HL-60 (cell line): ENCODE measurements around the gene PAQR9.

Experiments
- DNase-seq, 2 experiments: peaks; one replicate each; pipeline ENCODE4 v3.0.0-alpha.2; 2010 to 2020; ENCODE audit warnings: low read depth in 1 of 2, low spot score in 1 of 2
- H3K27ac ChIP-seq: fragments of 250-450 bp; sonication (Bioruptor Pico); replicated peaks from 2 replicates; pipeline ENCODE4 v1.5.1; 2020; ENCODE audit warnings: mild to moderate bottlenecking, moderate library complexity
- H3K27me3 ChIP-seq: fragments of 250-450 bp; sonication (Bioruptor Pico); 2 replicates; pipeline ENCODE4 v1.5.1; 2021; ENCODE audit warnings: mild to moderate bottlenecking, moderate library complexity; ENCODE audit not compliant: insufficient read depth, poor library complexity, severe bottlenecking
- H3K4me3 ChIP-seq: replicated peaks from 2 replicates; pipeline ENCODE4 v1.5.1; 2011; ENCODE audit warnings: mild to moderate bottlenecking, control low read depth, low read length; ENCODE audit not compliant: insufficient read depth
- GABPA ChIP-seq: IDR thresholded peaks from 2 replicates; pipeline ENCODE4 v1.6.1; 2012; ENCODE audit warnings: low read depth
- POLR2AphosphoS5 ChIP-seq: IDR thresholded peaks from 2 replicates; pipeline ENCODE4 v1.6.1; 2012; ENCODE audit warnings: low read depth
- SPI1 ChIP-seq: IDR thresholded peaks from 2 replicates; pipeline ENCODE4 v1.6.1; 2012; ENCODE audit warnings: low read depth, mild to moderate bottlenecking, borderline replicate concordance
- TF ChIP-seq, protein P1 (sequence below): IDR thresholded peaks from 2 replicates; pipeline ENCODE4 v1.6.1; 2012; ENCODE audit warnings: low read depth; ENCODE audit not compliant: insufficient replicate concordance
- TF ChIP-seq, protein P2 (sequence below): IDR thresholded peaks from one replicate; pipeline ENCODE4 v1.5.1; 2011; ENCODE audit warnings: low read length, control low read depth, inconsistent platforms; ENCODE audit not compliant: insufficient read depth

The PAQR9 gene

DNA sequence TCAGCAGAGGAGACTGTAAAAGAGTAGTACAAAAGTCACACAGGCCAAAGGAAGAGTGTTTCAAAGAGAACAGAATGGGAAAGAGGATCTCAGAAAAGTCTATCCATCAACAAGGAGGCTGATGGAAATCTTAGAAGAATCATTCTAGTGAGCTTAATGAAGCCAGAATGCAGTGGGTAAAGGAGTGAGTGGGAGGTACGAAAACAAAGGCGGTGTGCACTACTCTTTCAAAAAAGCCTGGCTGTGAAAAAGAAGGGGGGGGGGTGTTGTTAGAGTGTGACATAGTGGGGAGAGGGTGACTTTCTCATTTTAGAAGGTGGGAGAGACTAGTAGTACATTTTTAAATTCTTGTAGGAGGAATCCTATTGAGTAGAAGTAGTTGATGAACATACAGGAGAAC lies 11.7 kb downstream of the PAQR9 start:
- Histone ChIP-seq H3K27me3 (peaks cover 16% of the 10 kb centered on the region), H3K27ac (no peak overlapping the region), H3K4me3 (no peak overlapping the region)
- TF ChIP-seq GABPA (no peak), POLR2AphosphoS5 (no peak), SPI1 (no peak)
- TF ChIP-seq, protein P1, sequence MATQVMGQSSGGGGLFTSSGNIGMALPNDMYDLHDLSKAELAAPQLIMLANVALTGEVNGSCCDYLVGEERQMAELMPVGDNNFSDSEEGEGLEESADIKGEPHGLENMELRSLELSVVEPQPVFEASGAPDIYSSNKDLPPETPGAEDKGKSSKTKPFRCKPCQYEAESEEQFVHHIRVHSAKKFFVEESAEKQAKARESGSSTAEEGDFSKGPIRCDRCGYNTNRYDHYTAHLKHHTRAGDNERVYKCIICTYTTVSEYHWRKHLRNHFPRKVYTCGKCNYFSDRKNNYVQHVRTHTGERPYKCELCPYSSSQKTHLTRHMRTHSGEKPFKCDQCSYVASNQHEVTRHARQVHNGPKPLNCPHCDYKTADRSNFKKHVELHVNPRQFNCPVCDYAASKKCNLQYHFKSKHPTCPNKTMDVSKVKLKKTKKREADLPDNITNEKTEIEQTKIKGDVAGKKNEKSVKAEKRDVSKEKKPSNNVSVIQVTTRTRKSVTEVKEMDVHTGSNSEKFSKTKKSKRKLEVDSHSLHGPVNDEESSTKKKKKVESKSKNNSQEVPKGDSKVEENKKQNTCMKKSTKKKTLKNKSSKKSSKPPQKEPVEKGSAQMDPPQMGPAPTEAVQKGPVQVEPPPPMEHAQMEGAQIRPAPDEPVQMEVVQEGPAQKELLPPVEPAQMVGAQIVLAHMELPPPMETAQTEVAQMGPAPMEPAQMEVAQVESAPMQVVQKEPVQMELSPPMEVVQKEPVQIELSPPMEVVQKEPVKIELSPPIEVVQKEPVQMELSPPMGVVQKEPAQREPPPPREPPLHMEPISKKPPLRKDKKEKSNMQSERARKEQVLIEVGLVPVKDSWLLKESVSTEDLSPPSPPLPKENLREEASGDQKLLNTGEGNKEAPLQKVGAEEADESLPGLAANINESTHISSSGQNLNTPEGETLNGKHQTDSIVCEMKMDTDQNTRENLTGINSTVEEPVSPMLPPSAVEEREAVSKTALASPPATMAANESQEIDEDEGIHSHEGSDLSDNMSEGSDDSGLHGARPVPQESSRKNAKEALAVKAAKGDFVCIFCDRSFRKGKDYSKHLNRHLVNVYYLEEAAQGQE: no peak
- TF ChIP-seq, protein P2, sequence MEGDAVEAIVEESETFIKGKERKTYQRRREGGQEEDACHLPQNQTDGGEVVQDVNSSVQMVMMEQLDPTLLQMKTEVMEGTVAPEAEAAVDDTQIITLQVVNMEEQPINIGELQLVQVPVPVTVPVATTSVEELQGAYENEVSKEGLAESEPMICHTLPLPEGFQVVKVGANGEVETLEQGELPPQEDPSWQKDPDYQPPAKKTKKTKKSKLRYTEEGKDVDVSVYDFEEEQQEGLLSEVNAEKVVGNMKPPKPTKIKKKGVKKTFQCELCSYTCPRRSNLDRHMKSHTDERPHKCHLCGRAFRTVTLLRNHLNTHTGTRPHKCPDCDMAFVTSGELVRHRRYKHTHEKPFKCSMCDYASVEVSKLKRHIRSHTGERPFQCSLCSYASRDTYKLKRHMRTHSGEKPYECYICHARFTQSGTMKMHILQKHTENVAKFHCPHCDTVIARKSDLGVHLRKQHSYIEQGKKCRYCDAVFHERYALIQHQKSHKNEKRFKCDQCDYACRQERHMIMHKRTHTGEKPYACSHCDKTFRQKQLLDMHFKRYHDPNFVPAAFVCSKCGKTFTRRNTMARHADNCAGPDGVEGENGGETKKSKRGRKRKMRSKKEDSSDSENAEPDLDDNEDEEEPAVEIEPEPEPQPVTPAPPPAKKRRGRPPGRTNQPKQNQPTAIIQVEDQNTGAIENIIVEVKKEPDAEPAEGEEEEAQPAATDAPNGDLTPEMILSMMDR: no peak
- no peak for DNase-seq

DNA sequence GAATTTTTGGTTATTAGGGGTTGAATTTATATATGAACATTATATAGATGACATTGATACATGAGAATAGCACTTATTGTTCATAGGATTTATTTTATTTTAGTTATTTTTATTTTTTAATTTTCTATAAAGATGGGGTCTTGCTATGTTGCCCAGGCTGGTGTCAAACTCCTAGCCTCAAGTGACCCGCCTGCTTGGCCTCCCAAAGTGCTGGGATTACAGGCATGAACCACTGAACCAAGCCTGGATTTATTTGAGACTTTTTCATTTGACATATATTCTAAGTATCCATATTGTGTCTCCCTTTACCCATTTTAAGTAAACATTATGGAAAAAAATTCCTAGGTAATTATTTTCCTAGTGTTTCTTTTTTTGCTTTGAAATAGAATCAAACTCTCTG lies 12.5 kb downstream of the PAQR9 start:
- TF ChIP-seq POLR2AphosphoS5 (no peak), GABPA (no peak), SPI1 (no peak)
- TF ChIP-seq, protein P2: no peak
- TF ChIP-seq, protein P1: no peak
- H3K4me3 ChIP-seq: no peak overlapping the region
- no peak overlapping the region for H3K27ac ChIP-seq
- H3K27me3 ChIP-seq: peaks cover 16% of the 10 kb centered on the region
- no peak for DNase-seq

DNA sequence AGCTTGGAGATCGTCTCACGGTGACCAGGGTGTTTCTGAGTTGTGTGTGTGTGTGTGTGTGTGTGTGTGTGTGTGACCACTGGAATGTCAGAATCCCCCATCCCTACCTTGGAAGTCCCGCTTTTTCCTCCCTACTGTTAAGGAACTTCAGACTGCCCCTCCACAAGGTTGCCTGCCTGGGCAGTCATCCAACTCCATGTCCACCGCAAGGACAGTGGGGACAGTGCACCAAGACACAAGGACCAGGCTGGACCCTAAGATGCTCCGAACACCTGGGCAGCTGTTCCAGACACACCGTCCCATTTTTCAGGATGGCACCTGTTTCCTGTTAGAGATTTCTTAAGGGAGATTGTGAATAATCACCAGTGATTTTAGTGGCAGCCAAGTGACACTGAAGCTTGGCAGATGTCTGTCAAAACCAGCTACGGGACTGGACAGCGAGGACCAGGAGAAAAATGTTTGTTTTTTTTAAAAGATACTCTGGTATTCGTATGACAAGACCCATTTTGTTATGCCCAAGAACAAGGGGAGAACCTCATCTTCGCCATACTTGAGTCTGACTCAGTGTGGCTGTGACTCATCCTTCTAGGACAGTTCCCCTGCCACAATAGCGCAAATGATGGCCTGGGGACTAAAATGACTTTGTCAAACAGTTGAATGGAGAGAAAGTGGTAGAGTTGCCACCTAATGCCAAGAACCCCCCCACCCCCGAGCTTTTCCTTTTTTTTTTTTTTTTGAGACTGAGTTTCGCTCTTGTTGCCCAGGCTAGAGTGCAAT lies 15.5 kb downstream of the PAQR9 start:
- Histone ChIP-seq H3K27me3 (peaks cover 14% of the 10 kb centered on the region), H3K4me3 (no peak overlapping the region), H3K27ac (no peak overlapping the region)
- no peak for DNase-seq
- TF ChIP-seq POLR2AphosphoS5 (no peak), SPI1 (no peak), GABPA (no peak)
- TF ChIP-seq, protein P1: no peak
- TF ChIP-seq, protein P2: no peak
